ENCODE measurements around the gene CCDC148.

DNA sequence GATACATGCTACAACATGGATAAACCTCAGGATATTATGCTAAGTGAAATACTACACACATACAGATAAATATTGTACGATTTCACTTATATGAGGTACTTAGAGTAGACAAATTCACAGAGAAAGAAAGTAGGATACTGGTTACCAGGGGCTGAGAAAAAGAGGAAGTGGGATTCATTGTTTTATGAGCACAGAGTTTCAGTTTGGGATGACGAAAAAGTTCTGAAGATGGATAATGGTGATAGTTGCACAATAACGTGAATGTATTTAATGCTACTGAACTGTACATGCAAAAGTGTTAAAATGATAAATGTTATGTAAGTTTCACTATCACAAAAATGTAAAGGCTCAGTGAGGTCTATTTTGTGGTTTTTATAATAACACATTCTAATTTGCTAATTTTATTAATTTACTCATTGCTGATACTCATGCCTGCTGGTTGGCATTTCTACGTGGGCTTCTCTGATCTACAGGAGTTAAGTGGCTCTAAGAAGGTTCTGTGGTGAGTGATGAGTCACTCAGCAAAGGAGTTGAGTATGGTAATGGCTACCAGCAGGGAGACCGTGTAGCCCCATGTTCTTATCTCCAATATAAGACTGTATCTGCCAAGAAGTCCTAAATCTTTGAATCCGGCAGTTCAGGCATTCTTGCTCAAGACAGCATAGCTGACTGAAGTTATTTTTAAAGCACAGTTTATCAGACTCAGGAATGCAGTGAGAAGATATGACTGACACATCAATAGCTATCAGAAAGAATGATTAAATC is 313.8 kb downstream of the CCDC148 start:
- TF ChIP-seq, protein P1, sequence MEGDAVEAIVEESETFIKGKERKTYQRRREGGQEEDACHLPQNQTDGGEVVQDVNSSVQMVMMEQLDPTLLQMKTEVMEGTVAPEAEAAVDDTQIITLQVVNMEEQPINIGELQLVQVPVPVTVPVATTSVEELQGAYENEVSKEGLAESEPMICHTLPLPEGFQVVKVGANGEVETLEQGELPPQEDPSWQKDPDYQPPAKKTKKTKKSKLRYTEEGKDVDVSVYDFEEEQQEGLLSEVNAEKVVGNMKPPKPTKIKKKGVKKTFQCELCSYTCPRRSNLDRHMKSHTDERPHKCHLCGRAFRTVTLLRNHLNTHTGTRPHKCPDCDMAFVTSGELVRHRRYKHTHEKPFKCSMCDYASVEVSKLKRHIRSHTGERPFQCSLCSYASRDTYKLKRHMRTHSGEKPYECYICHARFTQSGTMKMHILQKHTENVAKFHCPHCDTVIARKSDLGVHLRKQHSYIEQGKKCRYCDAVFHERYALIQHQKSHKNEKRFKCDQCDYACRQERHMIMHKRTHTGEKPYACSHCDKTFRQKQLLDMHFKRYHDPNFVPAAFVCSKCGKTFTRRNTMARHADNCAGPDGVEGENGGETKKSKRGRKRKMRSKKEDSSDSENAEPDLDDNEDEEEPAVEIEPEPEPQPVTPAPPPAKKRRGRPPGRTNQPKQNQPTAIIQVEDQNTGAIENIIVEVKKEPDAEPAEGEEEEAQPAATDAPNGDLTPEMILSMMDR (IDR thresholded peaks at IDR 0.05): no peak
- no peak for TF ChIP-seq POLR2A (IDR thresholded peaks at IDR 0.05)

Measured in testis (tissue), 2 donors.